HepG2 (cell line): ENCODE results near the gene ACTA2. TPM values are rescaled to one million over a fixed set of nuclear protein-coding genes. Genes with fewer than 3 reads are reported as not detected.

Experiments used
- ARID4A ChIP-seq: sonication (generic); formaldehyde crosslinking; IDR thresholded peaks from 2 replicates; pipeline ENCODE4 v1.5.0; 2020; ENCODE audit warnings: mild to moderate bottlenecking, missing genetic modification reagents, borderline replicate concordance
- BRD4 ChIP-seq: sonication (generic); formaldehyde crosslinking; IDR thresholded peaks from 2 replicates; pipeline ENCODE4 v1.4.0; 2020; ENCODE audit warnings: missing genetic modification reagents
- JARID2 ChIP-seq: sonication (generic); formaldehyde crosslinking; IDR thresholded peaks from 2 replicates; pipeline ENCODE4 v1.8.1; 2023; ENCODE audit warnings: missing genetic modification reagents, inconsistent platforms; ENCODE audit not compliant: insufficient replicate concordance
- KDM5B ChIP-seq: sonication (generic); formaldehyde crosslinking; IDR thresholded peaks from 2 replicates; pipeline ENCODE4 v1.4.0; 2020; ENCODE audit warnings: missing genetic modification reagents, mild to moderate bottlenecking, borderline replicate concordance
- NKX3-1 ChIP-seq: sonication (generic); formaldehyde crosslinking; IDR thresholded peaks from 2 replicates; pipeline ENCODE4 v1.5.0; 2020; ENCODE audit warnings: missing genetic modification reagents
- SAP130 ChIP-seq: IDR thresholded peaks from 2 replicates; pipeline ENCODE4 v1.6.1; 2016; ENCODE audit warnings: low read depth
- TEF ChIP-seq: sonication (generic); formaldehyde crosslinking; IDR thresholded peaks from 2 replicates; pipeline ENCODE4 v1.5.0; 2020; ENCODE audit warnings: missing genetic modification reagents
- TFDP2 ChIP-seq: sonication (generic); formaldehyde crosslinking; IDR thresholded peaks from 2 replicates; pipeline ENCODE4 v1.4.0; 2020; ENCODE audit warnings: missing genetic modification reagents
- ZFAT ChIP-seq: sonication (generic); formaldehyde crosslinking; conservative IDR thresholded peaks from 2 replicates; pipeline ENCODE4 v1.8.1; 2023; ENCODE audit warnings: missing genetic modification reagents, inconsistent platforms
- ZHX2 ChIP-seq, 2 experiments: sonication (generic) in 1 of 2; formaldehyde crosslinking in 1 of 2; IDR thresholded peaks; 2 replicates each; pipeline versions ENCODE4 v1.6.1 to v1.9.0; 2014 to 2022; ENCODE audit warnings: antibody characterized with exemption in 1 of 2, borderline replicate concordance in 1 of 2, inconsistent platforms in 1 of 2, low read depth in 1 of 2, missing genetic modification reagents in 1 of 2
- ZNF546 ChIP-seq: sonication (generic); formaldehyde crosslinking; conservative IDR thresholded peaks from 2 replicates; pipeline ENCODE4 v1.8.1; 2023; ENCODE audit warnings: mild to moderate bottlenecking, missing genetic modification reagents
- ZNF557 ChIP-seq: sonication (generic); formaldehyde crosslinking; IDR thresholded peaks from 2 replicates; pipeline ENCODE4 v1.4.0; 2020; ENCODE audit warnings: missing genetic modification reagents
- ZNF652 ChIP-seq: IDR thresholded peaks from 2 replicates; pipeline ENCODE4 v1.6.1; 2016; ENCODE audit warnings: low read depth, borderline replicate concordance
- ZNF784 ChIP-seq: sonication (generic); formaldehyde crosslinking; IDR thresholded peaks from 2 replicates; pipeline ENCODE4 v1.5.1; 2020; ENCODE audit warnings: missing genetic modification reagents, mild to moderate bottlenecking, borderline replicate concordance
- polyA plus RNA-seq, 8 experiments: library from polyadenylated mRNA; depleted of rRNA in 3 of 8; stranded (reverse) in 7 of 8; unstranded in 1 of 8; fragments of >200 nt; fragmentation: Illumina TruSeq in 4 of 8; extraction: Trizol in 4 of 8; gene quantifications; 2 replicates each; pipeline versions ENCODE4 v1.2.1 to v1.2.3, GENCODE V29; 2011 to 2016; ENCODE audit warnings: low read depth in 4 of 8, missing spikeins in 1 of 8, mixed read lengths in 1 of 8; ENCODE audit not compliant: insufficient read depth in 1 of 8
- total RNA-seq, 5 experiments: library from RNA; depleted of rRNA; stranded (reverse); fragments of >200 nt; fragmentation: Illumina TruSeq; extraction: Trizol; gene quantifications; 2 replicates each; pipeline ENCODE4 v1.2.3, GENCODE V29; 2016; ENCODE audit warnings: low read depth in 1 of 5

Gene ACTA2
- total and polyA plus RNA-seq, 2 of the 13 experiments (the other 11 are each of a cell fraction or from before 2014, with no cell fraction given), result 21.8 to 59.9 TPM

- TF ChIP-seq BRD4 (CRISPR knock-in tag), result 0 out of 2 replicates have a peak, but pooled peaks have one; percentile 34
- TF ChIP-seq ARID4A (CRISPR knock-in tag), result peak; percentile 28; the same call in 1 of the 2 replicates
- TF ChIP-seq TFDP2, result peak; percentile 57; the same call in 1 of the 2 replicates
- TF ChIP-seq NKX3-1 (CRISPR knock-in tag), result no peak
- peak; percentile 68 for TF ChIP-seq SAP130 (CRISPR knock-in tag)
- 0 out of 2 replicates have a peak, but pooled peaks have one; percentile 55 for TF ChIP-seq ZFAT (CRISPR knock-in tag)
- no peak for TF ChIP-seq JARID2 (CRISPR knock-in tag)
- 0 out of 2 replicates have a peak, but pooled peaks have one; percentile 13 for TF ChIP-seq TEF (CRISPR knock-in tag)
- peak; percentile 44; the same call in 1 of the 2 replicates for TF ChIP-seq ZNF546 (CRISPR knock-in tag)
- no peak for TF ChIP-seq ZHX2 (IDR thresholded peaks at IDR 0.05; ENCODE audit: low read depth)
- no peak for TF ChIP-seq ZHX2 (CRISPR knock-in tag; IDR thresholded peaks at IDR 0.05; ENCODE audit: borderline replicate concordance)
- TF ChIP-seq ZNF557 (CRISPR knock-in tag), result 0 out of 2 replicates have a peak, but pooled peaks have one; percentile 27
- no peak for TF ChIP-seq KDM5B (CRISPR knock-in tag)
- TF ChIP-seq ZNF784, result no peak
- TF ChIP-seq ZNF652 (CRISPR knock-in tag), result no peak
Observed at GRCh38 chr10:88991161-88991898, 38.8 kb upstream of the ACTA2 start (continued).
